Stimulated activated naive CD4-positive, alpha-beta T cell (primary cell): ENCODE results near the gene GPR39.

ENCODE experiments used
- DNase-seq, 6 experiments: peaks; one replicate each; lab custom pipeline; 2025; lab: John Stamatoyannopoulos, UW

GPR39 gene

GRCh38 chr2:132443106-132443505 is 26.5 kb downstream of the GPR39 start:
- no peak for DNase-seq

GRCh38 chr2:132446444-132446843 is 29.8 kb downstream of the GPR39 start:
- no peak for DNase-seq

GRCh38 chr2:132448331-132448730 is 31.7 kb downstream of the GPR39 start:
- no peak for DNase-seq

- DNase-seq: no peak
Measured at GRCh38 chr2:132448771-132449170, 32.2 kb downstream of the GPR39 start.

- DNase-seq: no peak
Measured at GRCh38 chr2:132449868-132450267, 33.3 kb downstream of the GPR39 start.

GRCh38 chr2:132460781-132461180 is 44.2 kb downstream of the GPR39 start:
- DNase-seq: no peak

GRCh38 chr2:132462236-132462635 is 45.6 kb downstream of the GPR39 start:
- DNase-seq: no peak

- DNase-seq: no peak
Measured at GRCh38 chr2:132463719-132464118, 47.1 kb downstream of the GPR39 start.

- DNase-seq: no peak
Measured at GRCh38 chr2:132465917-132466316, 49.3 kb downstream of the GPR39 start.

GRCh38 chr2:132466428-132467028 is 49.9 kb downstream of the GPR39 start:
- no peak for DNase-seq

- no peak for DNase-seq
Measured at GRCh38 chr2:132468821-132469675, 52.4 kb downstream of the GPR39 start.

GRCh38 chr2:132470746-132471145 is 54.1 kb downstream of the GPR39 start:
- DNase-seq: no peak

- no peak for DNase-seq
Measured at GRCh38 chr2:132473174-132473883, 56.7 kb downstream of the GPR39 start.

GRCh38 chr2:132475615-132476014 is 59.0 kb downstream of the GPR39 start:
- DNase-seq: no peak

GRCh38 chr2:132477436-132477835 is 60.8 kb downstream of the GPR39 start:
- no peak for DNase-seq

GRCh38 chr2:132477962-132478361 is 61.4 kb downstream of the GPR39 start:
- DNase-seq: no peak

- DNase-seq: no peak
Measured at GRCh38 chr2:132478461-132479105, 62.0 kb downstream of the GPR39 start.

- DNase-seq: no peak
Measured at GRCh38 chr2:132479155-132479554, 62.5 kb downstream of the GPR39 start.

- DNase-seq: no peak
Measured at GRCh38 chr2:132482821-132483220, 66.2 kb downstream of the GPR39 start.

- DNase-seq: no peak
Measured at GRCh38 chr2:132484144-132484543, 67.5 kb downstream of the GPR39 start.

- DNase-seq: no peak
Measured at GRCh38 chr2:132488491-132488890, 71.9 kb downstream of the GPR39 start.

- no peak for DNase-seq
Measured at GRCh38 chr2:132489150-132489549, 72.5 kb downstream of the GPR39 start.
